GM18858 (cell line): ENCODE measurements around the gene KL.

ENCODE experiments used
- ATAC-seq: cut with Tn5 transposase; IDR thresholded peaks from one replicate; pipeline ENCODE4 v1.9.1; 2021; ENCODE audit not compliant: unreplicated experiment

Gene KL

GRCh38 chr13:33003458-33004019 lies 12.7 kb upstream of the KL start:
- ATAC-seq = no peak

- ATAC-seq = no peak
Observed at GRCh38 chr13:33004511-33004910, 11.7 kb upstream of the KL start.

- no peak for ATAC-seq
Observed at GRCh38 chr13:33006134-33006533, 10.1 kb upstream of the KL start.

- no peak for ATAC-seq
Observed at GRCh38 chr13:33006638-33007037, 9.6 kb upstream of the KL start.

GRCh38 chr13:33007237-33007636 lies 9.0 kb upstream of the KL start:
- ATAC-seq = no peak

- no peak for ATAC-seq
Observed at GRCh38 chr13:33007950-33008349, 8.3 kb upstream of the KL start.

GRCh38 chr13:33008946-33009722 lies 7.1 kb upstream of the KL start:
- no peak for ATAC-seq

GRCh38 chr13:33011828-33012470 lies 4.3 kb upstream of the KL start:
- no peak for ATAC-seq

GRCh38 chr13:33014291-33014690 lies 1.9 kb upstream of the KL start:
- no peak for ATAC-seq

GRCh38 chr13:33015241-33015668 lies 968 bp upstream of the KL start:
- no peak for ATAC-seq

GRCh38 chr13:33015791-33016323 lies 366 bp upstream of the KL start:
- no peak for ATAC-seq

GRCh38 chr13:33017323-33017929 lies 1.2 kb downstream of the KL start:
- peak; percentile 81 for ATAC-seq

- no peak for ATAC-seq
Observed at GRCh38 chr13:33018886-33019285, 2.7 kb downstream of the KL start.

- ATAC-seq = no peak
Observed at GRCh38 chr13:33022986-33023385, 6.8 kb downstream of the KL start.

- ATAC-seq = no peak
Observed at GRCh38 chr13:33025220-33025744, 9.1 kb downstream of the KL start.

- ATAC-seq = no peak
Observed at GRCh38 chr13:33026489-33027152, 10.4 kb downstream of the KL start.

- ATAC-seq = no peak
Observed at GRCh38 chr13:33028620-33029019, 12.4 kb downstream of the KL start.

- no peak for ATAC-seq
Observed at GRCh38 chr13:33031277-33031676, 15.1 kb downstream of the KL start.

- ATAC-seq = no peak
Observed at GRCh38 chr13:33032037-33032625, 15.9 kb downstream of the KL start.

- peak; percentile 82 for ATAC-seq
Observed at GRCh38 chr13:33033051-33033812, 17.0 kb downstream of the KL start.
